ENCODE measurements around the gene TTC19. TPM values are rescaled to one million over a fixed set of nuclear protein-coding genes. Genes with fewer than 3 reads are reported as not detected.

The TTC19 gene
- total and polyA plus RNA-seq, 9 donors, result 19.2 to 80.0 (median 32.4) TPM

DNA sequence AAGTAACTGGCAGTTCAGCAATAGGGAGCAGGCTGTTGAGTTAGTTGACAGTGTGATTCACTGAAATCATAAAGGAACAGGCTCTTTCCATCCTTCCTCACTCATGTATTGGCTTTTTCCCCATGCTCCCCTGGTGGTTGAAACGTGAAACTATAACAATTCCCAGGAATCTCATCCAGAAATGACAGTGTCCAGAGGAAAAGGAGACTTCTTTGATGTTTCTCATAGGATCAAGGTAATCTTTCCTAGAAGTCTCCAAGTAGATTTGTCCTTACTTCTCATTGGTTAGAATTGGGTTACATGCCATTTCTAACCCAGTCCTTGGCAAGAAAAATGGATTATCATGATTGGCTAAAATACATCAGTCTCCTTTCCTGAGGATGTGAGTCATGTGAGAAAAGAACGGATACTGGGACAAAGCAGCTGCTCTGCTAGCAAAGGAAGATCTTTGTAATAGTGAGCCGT lies 14.4 kb downstream of the TTC19 start:
- TF ChIP-seq CTCF (IDR thresholded peaks at IDR 0.05) (no peak), POLR2A (IDR thresholded peaks at IDR 0.05) (no peak), EP300 (IDR thresholded peaks at IDR 0.05) (no peak)
- WGBS, 3 donors, result 29 to 38% (median 35%) methylated on average over 3 of the region's 3 CpGs
- H3K4me3 ChIP-seq, result no peak overlapping the region
- H3K27me3 ChIP-seq, result no peaks in the 10 kb centered on the region
- no peaks in the 10 kb centered on the region for H3K4me1 ChIP-seq (ENCODE audit: insufficient read depth)
- intact Hi-C loops (cut with DNase I), result no loop called here
- H3K27ac ChIP-seq, result no peak overlapping the region
- no peaks in the 10 kb centered on the region for H3K36me3 ChIP-seq
- no peaks in the 10 kb centered on the region for H3K9me3 ChIP-seq
- no peak for DNase-seq

GRCh38 chr17:16019347-16019746 lies 19.7 kb downstream of the TTC19 start:
- no peak overlapping the region for H3K4me3 ChIP-seq
- TF ChIP-seq CTCF (IDR thresholded peaks at IDR 0.05) (no peak), POLR2A (IDR thresholded peaks at IDR 0.05) (no peak), EP300 (IDR thresholded peaks at IDR 0.05) (no peak)
- 66 to 92% (median 90%) methylated on average over 1 of the region's 1 CpG for WGBS, 3 donors
- no peaks in the 10 kb centered on the region for H3K4me1 ChIP-seq (ENCODE audit: insufficient read depth)
- H3K27ac ChIP-seq, result no peak overlapping the region
- H3K9me3 ChIP-seq, result no peaks in the 10 kb centered on the region
- H3K36me3 ChIP-seq, result no peaks in the 10 kb centered on the region
- DNase-seq, result no peak
- no peaks in the 10 kb centered on the region for H3K27me3 ChIP-seq
- intact Hi-C loops (cut with DNase I), result no loop called here

- H3K4me1 ChIP-seq (ENCODE audit: insufficient read depth), result no peaks in the 10 kb centered on the region
- H3K27ac ChIP-seq, result no peak overlapping the region
- no peak for DNase-seq
- no peaks in the 10 kb centered on the region for H3K36me3 ChIP-seq
- H3K27me3 ChIP-seq, result no peaks in the 10 kb centered on the region
- no peaks in the 10 kb centered on the region for H3K9me3 ChIP-seq
- TF ChIP-seq EP300 (IDR thresholded peaks at IDR 0.05) (no peak), POLR2A (IDR thresholded peaks at IDR 0.05) (no peak), CTCF (IDR thresholded peaks at IDR 0.05) (no peak)
- intact Hi-C loops (cut with DNase I), result no loop called here
- H3K4me3 ChIP-seq, result no peak overlapping the region
- 64 to 75% (median 68%) methylated on average over 4 of the region's 4 CpGs for WGBS, 3 donors
Observed at GRCh38 chr17:16023881-16024280, 24.3 kb downstream of the TTC19 start.

- H3K4me1 ChIP-seq (ENCODE audit: insufficient read depth), result no peaks in the 10 kb centered on the region
- 92 to 100% (median 93%) methylated on average over 1 of the region's 1 CpG for WGBS, 3 donors
- H3K27me3 ChIP-seq, result no peaks in the 10 kb centered on the region
- no peak overlapping the region for H3K27ac ChIP-seq
- DNase-seq, result no peak
- intact Hi-C loops (cut with DNase I), result no loop called here
- no peaks in the 10 kb centered on the region for H3K36me3 ChIP-seq
- no peak overlapping the region for H3K4me3 ChIP-seq
- no peak for TF ChIP-seq POLR2A (IDR thresholded peaks at IDR 0.05)
- TF ChIP-seq CTCF (IDR thresholded peaks at IDR 0.05), result no peak
- no peaks in the 10 kb centered on the region for H3K9me3 ChIP-seq
Observed at GRCh38 chr17:16025202-16025601, 25.6 kb downstream of the TTC19 start.
